Prostate gland (tissue), 2 donors: ENCODE measurements around the gene EPHB4.

Source experiments
- CTCF ChIP-seq, 4 experiments: fragments of 200-600 bp in 2 of 4; fragments of 450-650 bp in 2 of 4; sonication (generic) in 2 of 4; IDR thresholded peaks; 1 replicate in 3 of 4; 2 replicates in 1 of 4; pipeline ENCODE4 v1.5.1; 2016 to 2019; ENCODE audit warnings: antibody characterized with exemption in 4 of 4, mild to moderate bottlenecking in 2 of 4, moderate library complexity in 2 of 4
- POLR2A ChIP-seq: fragments of 450-650 bp; IDR thresholded peaks from one replicate; pipeline ENCODE4 v1.6.1; 2016; ENCODE audit warnings: antibody characterized with exemption, mild to moderate bottlenecking
- POLR2AphosphoS5 ChIP-seq: sonication (generic); formaldehyde crosslinking; IDR thresholded peaks from one replicate; pipeline ENCODE4 v1.6.1; 2017; ENCODE audit warnings: antibody characterized with exemption

DNA sequence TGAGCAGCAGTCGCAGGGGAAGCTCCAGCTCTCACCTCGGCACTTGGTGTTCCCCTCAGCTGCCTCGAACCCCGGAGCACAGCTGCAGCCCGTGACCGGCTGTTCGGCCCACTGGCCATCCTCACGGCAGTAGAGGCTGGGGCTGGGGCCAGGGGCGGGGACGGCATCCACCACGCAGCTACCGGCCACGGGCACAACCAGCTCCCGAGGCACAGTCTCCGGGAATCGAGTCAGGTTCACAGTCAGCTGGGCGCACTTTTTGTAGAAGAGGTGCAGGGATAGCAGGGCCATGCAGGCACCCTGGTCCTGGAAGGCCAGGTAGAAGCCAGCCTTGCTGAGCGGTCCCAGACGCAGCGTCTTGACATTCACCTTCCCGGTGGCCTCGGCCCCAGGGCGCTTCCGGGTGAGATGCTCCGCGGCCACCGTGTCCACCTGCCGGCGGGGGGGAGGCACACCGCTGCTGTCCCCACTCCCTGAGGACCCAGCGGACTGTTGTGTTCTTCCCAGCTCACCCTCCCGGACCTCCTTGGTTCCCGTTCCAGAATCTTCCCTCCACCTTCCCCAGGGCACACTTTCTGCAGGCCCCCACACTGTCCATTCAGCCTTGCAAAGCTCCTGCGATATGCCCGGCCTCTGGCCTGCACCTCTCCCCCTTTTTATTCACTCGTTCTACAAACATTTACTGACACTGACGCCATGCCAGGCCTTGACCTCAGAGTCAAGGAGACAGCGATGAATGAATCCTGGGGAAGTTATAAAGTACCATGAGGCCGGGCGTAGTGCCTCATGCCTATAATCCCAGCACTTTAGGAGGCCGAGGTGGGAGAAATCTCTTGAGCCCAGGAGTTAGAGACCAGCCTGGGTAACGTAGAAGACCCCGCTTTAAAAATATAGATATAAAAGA is 4.8 kb downstream of the EPHB4 start:
- no peak for TF ChIP-seq CTCF (IDR thresholded peaks at IDR 0.05)
- no peak for TF ChIP-seq POLR2A
- no peak for TF ChIP-seq POLR2AphosphoS5
